ENCODE results near the gene LRBA.

GRCh38 chr4:150746156-150746555 is 268.9 kb downstream of the LRBA start:
- TF ChIP-seq POLR2AphosphoS5 (IDR thresholded peaks at IDR 0.05): no peak
- TF ChIP-seq CTCF (IDR thresholded peaks at IDR 0.05): no peak
- TF ChIP-seq POLR2A (IDR thresholded peaks at IDR 0.05; ENCODE audit: low read depth): no peak
